Stimulated activated CD8-positive, alpha-beta memory T cell treated with anti-CD3 and anti-CD28 coated beads, Interleukin-4, amount 100 ng/mL, for 1 hour (primary cell): ENCODE results near the gene NLRP4.

Source experiments
- DNase-seq, 2 donors: peaks; one replicate each; pipeline ENCODE4 v3.0.0-alpha.2; 2020; ENCODE audit warnings: low read depth in 2 of 2, low spot score in 1 of 2

Gene NLRP4

DNA sequence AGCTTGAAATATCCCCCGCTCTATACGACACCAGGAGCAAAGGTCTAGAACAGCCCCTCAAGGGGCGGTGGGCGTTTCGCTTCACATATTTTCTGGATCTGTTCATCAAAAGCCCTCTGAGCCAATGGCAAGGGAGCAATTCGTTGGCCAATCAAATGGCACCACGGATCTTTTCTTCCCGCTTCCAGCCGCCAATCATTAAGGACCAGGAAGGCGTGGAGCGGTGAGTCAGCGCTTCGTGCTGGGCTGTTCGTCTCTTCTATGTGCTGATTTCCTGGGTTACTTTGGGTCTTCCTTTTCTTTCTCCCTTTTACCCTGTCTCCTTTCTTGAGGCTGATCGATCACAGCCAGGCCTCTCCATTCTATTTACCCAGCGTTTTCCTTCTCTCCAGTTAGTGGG lies at the start of gene NLRP4:
TSS of gene NLRP4 (plus strand) at position 201 of the 400 bp plus-strand sequence. CDS start 15,541 bp downstream, outside the sequence.
- DNase-seq: no peak

DNA sequence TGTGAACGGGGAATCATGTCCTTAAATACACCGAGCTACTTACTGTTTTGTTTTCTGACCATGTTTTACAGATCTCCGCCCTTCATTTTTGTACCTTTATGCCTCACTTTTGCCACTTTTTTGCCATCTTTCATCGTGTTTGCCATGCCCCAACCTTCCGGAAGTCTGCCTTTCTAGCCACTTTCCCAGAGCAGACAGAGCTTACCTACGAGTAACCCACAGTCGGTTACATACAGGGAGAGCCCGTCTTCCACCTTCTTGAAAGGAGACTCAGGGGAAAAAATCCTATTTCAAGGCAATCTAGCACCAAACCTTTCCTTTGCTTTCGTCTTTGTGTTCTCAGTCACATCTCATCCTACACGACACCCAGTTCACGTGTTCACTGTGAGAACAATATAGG lies 41.3 kb upstream of the NLRP4 start:
- no peak for DNase-seq

DNA sequence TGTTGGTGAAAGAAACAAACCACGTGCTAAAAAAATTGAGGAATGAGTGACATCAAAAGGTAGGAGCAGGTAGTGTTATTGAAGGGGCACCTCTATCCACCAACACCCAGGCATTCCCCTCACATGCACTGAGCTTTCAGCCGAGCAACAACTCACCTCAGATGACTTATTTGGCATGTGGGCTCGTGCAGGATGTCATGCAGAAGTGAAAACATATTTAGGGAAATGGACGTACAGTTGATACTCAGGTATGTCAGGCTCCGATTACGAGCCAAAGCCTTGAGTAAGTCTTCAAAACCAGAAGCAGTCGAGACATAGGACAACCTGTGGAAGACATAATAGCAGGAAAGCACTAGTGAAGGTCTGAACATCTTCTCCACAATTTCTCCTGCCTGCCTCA lies 34.9 kb upstream of the NLRP4 start:
- no peak for DNase-seq

GRCh38 chr19:55802281-55802680 lies 34.1 kb upstream of the NLRP4 start:
- no peak for DNase-seq

- no peak for DNase-seq
Measured at GRCh38 chr19:55809381-55810058, 26.8 kb upstream of the NLRP4 start.

GRCh38 chr19:55811340-55811739 lies 25.0 kb upstream of the NLRP4 start:
- DNase-seq: no peak

GRCh38 chr19:55812449-55812848 lies 23.9 kb upstream of the NLRP4 start:
- no peak for DNase-seq

DNA sequence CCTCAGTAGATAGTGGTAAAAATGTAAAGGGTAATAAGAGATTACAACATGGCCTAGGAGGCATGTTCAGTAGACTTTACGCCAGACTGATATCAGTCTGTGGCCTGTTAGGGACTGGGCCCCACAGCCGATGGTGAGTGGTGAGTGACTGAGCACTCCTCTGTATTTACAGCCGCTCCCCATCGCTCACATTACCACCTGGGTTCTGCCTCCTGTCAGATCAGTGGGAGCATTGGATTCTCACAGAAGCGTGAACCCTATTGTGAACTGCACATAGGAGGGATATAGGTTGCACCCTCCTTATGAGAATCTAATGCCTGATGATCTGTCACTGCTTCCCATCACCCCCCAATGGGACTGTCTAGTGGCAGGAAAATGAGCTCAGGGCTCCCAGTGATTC lies 22.4 kb upstream of the NLRP4 start:
- DNase-seq: no peak

DNA sequence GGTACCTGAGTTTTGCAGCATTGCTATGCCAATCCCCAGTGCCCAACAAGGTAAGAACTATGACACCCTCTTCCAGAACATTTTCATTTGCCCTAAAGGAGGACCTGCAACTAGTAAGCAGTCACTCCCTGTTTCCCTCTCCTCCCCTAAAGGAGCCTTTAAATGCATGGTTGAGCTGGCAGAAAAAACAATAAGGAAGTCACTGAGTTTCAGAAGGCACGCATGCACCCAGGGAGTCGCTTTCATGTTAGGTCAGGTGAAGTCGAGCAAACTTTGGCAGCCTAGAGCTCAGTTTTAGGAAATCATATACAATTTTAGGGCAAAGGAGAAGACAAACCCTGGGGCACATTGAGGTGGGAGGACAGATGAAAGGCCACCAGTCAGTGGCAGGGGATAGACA lies 16.3 kb upstream of the NLRP4 start:
- no peak for DNase-seq

DNA sequence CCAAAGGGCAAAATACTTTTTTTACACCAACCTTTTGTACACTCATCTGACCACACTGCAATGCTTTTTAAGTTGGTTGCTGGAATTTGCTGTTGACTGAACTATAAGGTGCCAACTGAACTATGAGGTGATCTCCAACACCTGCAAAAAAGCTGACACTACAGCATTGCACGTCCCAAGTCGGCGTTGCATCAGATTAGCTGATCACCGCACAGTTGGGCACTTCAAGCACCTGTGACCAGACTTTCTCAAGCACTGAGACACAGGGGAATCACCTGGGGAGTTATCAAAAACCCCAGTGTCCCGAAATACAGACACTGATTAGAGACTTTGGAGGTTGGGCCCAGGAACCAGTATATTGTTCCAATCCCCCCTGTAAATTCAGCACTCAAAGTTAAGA lies 5.7 kb upstream of the NLRP4 start:
- no peak for DNase-seq

DNA sequence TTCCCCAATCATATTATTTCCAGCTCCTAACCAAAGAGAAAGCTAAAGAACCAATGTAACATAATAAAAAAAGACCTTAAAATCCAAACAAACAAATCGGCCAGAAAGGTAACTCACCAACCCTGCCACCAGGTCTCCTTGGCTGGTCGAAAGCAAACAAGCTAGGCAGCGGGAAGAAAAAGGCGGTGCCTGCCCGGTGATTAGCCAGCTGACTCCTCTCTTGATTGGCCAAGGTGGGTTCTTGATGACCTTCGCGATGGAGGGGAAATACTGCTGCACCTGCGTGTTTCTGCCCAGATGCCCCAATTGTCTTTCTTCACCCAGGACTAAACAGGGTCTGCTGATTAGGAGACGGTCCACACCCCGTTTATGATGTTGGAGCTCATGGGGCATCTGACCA lies 4.5 kb upstream of the NLRP4 start, which contains the start of gene NLRP11:
TSS of gene NLRP11 (minus strand) at position 154 of the 400 bp plus-strand sequence. CDS start 13,825 bp downstream, outside the sequence.
- DNase-seq: no peak

GRCh38 chr19:55832676-55833075 lies 3.7 kb upstream of the NLRP4 start:
- no peak for DNase-seq

- DNase-seq: no peak
Measured at GRCh38 chr19:55838251-55838650, 1.9 kb downstream of the NLRP4 start.

- DNase-seq: no peak
Measured at GRCh38 chr19:55838906-55839305, 2.6 kb downstream of the NLRP4 start.

GRCh38 chr19:55855160-55855559 lies 18.8 kb downstream of the NLRP4 start:
- DNase-seq: no peak

DNA sequence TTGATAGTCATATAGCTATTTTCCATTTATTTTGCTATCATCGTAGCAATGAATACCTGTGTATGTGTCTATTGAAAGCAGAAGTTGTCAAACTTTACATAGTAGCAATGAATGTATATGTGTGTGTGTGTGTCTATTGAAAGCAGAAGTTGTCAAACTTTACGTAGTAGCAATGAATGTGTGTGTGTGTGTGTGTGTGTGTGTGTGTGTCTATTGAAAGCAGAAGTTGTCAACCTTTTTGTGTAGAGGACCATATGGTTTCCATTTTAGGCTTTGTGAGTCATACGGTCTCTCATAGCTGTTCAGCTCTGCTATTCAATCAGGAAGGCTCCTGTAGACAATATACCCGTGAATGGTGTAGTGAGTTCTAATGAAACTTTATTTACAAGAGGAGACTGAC lies 20.8 kb downstream of the NLRP4 start:
- no peak for DNase-seq

DNA sequence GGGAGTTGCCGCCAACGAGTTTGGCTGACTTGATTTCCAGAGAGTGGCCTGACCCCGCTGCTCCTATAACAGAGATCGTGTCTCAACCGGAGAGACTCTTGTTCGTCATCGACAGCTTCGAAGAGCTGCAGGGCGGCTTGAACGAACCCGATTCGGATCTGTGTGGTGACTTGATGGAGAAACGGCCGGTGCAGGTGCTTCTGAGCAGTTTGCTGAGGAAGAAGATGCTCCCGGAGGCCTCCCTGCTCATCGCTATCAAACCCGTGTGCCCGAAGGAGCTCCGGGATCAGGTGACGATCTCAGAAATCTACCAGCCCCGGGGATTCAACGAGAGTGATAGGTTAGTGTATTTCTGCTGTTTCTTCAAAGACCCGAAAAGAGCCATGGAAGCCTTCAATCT lies 21.6 kb downstream of the NLRP4 start:
- no peak for DNase-seq

GRCh38 chr19:55858401-55858800 lies 22.1 kb downstream of the NLRP4 start:
- DNase-seq: no peak

DNA sequence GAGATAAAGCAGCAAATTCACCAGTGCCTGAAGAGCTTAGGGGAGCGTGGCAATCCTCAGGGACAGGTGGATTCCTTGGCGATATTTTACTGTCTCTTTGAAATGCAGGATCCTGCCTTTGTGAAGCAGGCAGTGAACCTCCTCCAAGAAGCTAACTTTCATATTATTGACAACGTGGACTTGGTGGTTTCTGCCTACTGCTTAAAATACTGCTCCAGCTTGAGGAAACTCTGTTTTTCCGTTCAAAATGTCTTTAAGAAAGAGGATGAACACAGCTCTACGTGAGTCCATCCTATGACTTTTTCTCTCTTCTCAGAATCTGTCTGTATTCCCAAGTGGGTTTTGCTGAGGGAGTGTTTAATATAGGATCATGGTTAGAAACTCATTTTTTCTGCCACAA lies 22.6 kb downstream of the NLRP4 start:
- no peak for DNase-seq

GRCh38 chr19:55866521-55866920 lies 30.2 kb downstream of the NLRP4 start:
- no peak for DNase-seq

DNA sequence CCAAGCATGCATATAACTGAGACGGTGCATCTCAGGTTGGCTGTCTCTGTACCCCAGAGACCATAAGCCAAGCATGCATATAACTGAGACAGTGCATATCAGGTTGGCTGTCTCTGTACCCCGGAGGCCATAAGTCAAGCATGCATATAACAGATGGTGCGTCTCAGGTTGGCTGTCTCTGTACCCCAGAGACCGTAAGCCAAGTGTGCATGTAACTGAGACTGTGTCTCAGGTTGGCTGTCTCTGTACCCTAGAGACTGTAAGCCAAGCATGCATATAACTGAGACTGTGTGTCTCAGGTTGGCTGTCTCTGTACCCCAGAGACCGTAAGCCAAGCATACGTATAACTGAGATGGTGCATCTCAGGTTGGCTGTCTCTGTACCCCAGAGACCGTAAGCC lies 30.8 kb downstream of the NLRP4 start:
- no peak for DNase-seq

DNA sequence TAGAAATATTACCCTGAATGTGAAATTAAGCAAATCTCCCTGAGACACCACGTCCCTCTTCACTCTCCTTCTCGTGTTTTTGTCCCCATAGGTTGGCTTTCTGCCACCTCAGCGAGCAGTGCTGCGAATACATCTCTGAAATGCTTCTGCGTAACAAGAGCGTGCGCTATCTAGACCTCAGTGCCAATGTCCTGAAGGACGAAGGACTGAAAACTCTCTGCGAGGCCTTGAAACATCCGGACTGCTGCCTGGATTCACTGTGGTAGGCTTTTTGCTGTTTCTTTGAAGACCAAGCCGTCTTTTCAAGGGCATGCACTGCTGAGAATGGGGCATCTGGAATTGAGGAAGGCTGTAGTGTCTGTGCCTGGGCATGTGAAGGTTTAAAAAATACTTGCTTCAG lies 34.4 kb downstream of the NLRP4 start:
- DNase-seq: no peak

- DNase-seq: no peak
Measured at GRCh38 chr19:55877211-55877610, 40.9 kb downstream of the NLRP4 start.
